Calu3 (cell line): ENCODE measurements around the gene ANKS1B. TPM values are rescaled to one million over a fixed set of nuclear protein-coding genes. Genes with fewer than 3 reads are reported as not detected.

ENCODE experiments used
- BruUV-seq: library from RNA; stranded (reverse); fragments of 400-500 nt; replicated peaks from 2 replicates; lab custom pipeline; 2021; lab: Mats Ljungman, UMichigan
- CTCF ChIA-PET: fragments of 300-600 bp; sonication (Branson Sonifier 250); formaldehyde crosslinking; loops from one replicate; lab custom pipeline; 2022; ENCODE audit warnings: antibody characterized with exemption; lab: Charles Lee
- DNase-seq: peaks from one replicate; pipeline ENCODE4 v3.0.0; 2022
- H3K27ac Mint-ChIP-seq: one replicate; pipeline ENCODE4 v1.8.0; 2022; ENCODE audit warnings: mixed read lengths; ENCODE audit not compliant: unreplicated experiment
- H3K27me3 Mint-ChIP-seq: one replicate; pipeline ENCODE4 v1.8.0; 2022; ENCODE audit warnings: mixed read lengths; ENCODE audit not compliant: unreplicated experiment
- H3K36me3 Mint-ChIP-seq: one replicate; pipeline ENCODE4 v1.8.0; 2022; ENCODE audit warnings: mild to moderate bottlenecking, moderate library complexity, mixed read lengths; ENCODE audit not compliant: insufficient read depth, unreplicated experiment
- H3K4me1 Mint-ChIP-seq: one replicate; pipeline ENCODE4 v1.8.0; 2022; ENCODE audit warnings: mild to moderate bottlenecking, low read depth, mixed read lengths; ENCODE audit not compliant: unreplicated experiment
- H3K4me3 Mint-ChIP-seq: one replicate; pipeline ENCODE4 v1.8.0; 2022; ENCODE audit warnings: mild to moderate bottlenecking, low read depth, moderate library complexity, mixed read lengths; ENCODE audit not compliant: unreplicated experiment
- H3K9me3 Mint-ChIP-seq: one replicate; pipeline ENCODE4 v1.8.0; 2022; ENCODE audit warnings: low read depth, mixed read lengths; ENCODE audit not compliant: unreplicated experiment
- intact Hi-C: fragments of 100-400 bp; cut with micrococcal nuclease; formaldehyde crosslinking; loops from one replicate; pipeline ENCODE4 v1.10.0; 2022; ENCODE audit not compliant: unreplicated experiment
- total RNA-seq: library from RNA; stranded (reverse); gene quantifications from 2 replicates; pipeline ENCODE4 v1.2.3, GENCODE V29; 2022
- TF ChIP-seq, protein P1 (sequence below): fragments of 200-600 bp; IDR thresholded peaks from one replicate; pipeline ENCODE4 v1.8.0; 2022; ENCODE audit warnings: antibody characterized with exemption; ENCODE audit not compliant: unreplicated experiment

ANKS1B gene
- total RNA-seq, 1 experiment from 2014 or later: 1.7 TPM

DNA sequence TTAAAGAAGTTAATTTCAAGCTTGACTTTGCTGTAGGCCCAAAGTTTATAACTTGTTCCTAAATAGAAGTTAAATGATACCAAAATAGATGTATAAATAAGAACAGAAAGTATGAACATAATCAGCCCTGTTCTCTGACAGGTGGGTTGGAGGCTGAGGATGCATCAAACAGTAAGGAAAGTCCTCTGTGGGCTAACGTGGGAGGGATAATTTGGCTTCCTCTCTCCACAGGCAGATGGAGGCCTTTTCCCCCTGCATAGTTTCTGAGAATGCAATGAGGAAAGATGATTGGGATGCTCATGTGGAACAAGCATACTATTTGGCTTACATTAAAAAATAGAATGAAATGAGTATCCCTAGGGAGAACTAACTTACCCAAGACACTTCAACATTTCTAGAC is 280.7 kb downstream of the ANKS1B start:
- BruUV-seq: no TSS peak
- intact Hi-C loops: no loop called here

DNA sequence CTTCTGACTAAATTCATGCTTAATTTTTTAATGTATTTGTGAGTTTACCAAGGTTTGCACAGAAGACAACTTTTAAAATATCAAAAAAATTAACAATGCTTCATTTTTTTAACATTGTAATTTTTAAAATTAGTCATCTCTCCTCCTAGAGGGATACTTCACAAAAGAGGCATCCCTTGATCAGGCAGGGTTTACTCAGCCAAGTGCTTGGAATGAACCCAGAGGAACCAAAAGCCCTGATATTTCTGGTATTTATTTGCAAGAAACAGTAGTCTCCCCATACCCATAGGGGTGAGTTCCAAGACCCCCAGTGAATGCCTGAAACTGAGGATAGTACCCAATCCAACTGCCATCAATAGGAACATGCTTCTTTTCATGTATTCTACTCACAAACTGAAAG is 284.7 kb downstream of the ANKS1B start:
- H3K27me3 Mint-ChIP-seq: no peaks in the 10 kb centered on the region
- no peak for DNase-seq
- no peaks in the 10 kb centered on the region for H3K9me3 Mint-ChIP-seq
- CTCF ChIA-PET: no interaction called here
- no peaks in the 10 kb centered on the region for H3K4me1 Mint-ChIP-seq
- TF ChIP-seq, protein P1, sequence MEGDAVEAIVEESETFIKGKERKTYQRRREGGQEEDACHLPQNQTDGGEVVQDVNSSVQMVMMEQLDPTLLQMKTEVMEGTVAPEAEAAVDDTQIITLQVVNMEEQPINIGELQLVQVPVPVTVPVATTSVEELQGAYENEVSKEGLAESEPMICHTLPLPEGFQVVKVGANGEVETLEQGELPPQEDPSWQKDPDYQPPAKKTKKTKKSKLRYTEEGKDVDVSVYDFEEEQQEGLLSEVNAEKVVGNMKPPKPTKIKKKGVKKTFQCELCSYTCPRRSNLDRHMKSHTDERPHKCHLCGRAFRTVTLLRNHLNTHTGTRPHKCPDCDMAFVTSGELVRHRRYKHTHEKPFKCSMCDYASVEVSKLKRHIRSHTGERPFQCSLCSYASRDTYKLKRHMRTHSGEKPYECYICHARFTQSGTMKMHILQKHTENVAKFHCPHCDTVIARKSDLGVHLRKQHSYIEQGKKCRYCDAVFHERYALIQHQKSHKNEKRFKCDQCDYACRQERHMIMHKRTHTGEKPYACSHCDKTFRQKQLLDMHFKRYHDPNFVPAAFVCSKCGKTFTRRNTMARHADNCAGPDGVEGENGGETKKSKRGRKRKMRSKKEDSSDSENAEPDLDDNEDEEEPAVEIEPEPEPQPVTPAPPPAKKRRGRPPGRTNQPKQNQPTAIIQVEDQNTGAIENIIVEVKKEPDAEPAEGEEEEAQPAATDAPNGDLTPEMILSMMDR: no peak
- H3K4me3 Mint-ChIP-seq: no peak overlapping the region
- BruUV-seq: no TSS peak
- intact Hi-C loops: no loop called here
- H3K36me3 Mint-ChIP-seq: no peaks in the 10 kb centered on the region
- no peak overlapping the region for H3K27ac Mint-ChIP-seq

More for the DNA sequence above, 280.7 kb downstream of the ANKS1B start:
- H3K27me3 Mint-ChIP-seq: no peaks in the 10 kb centered on the region
- no peak overlapping the region for H3K4me3 Mint-ChIP-seq
- H3K4me1 Mint-ChIP-seq: no peaks in the 10 kb centered on the region
- no peak overlapping the region for H3K27ac Mint-ChIP-seq
- TF ChIP-seq, protein P1: no peak
- H3K36me3 Mint-ChIP-seq: no peaks in the 10 kb centered on the region
- no peak for DNase-seq
- CTCF ChIA-PET: no interaction called here
- H3K9me3 Mint-ChIP-seq: peaks cover 2% of the 10 kb centered on the region

DNA sequence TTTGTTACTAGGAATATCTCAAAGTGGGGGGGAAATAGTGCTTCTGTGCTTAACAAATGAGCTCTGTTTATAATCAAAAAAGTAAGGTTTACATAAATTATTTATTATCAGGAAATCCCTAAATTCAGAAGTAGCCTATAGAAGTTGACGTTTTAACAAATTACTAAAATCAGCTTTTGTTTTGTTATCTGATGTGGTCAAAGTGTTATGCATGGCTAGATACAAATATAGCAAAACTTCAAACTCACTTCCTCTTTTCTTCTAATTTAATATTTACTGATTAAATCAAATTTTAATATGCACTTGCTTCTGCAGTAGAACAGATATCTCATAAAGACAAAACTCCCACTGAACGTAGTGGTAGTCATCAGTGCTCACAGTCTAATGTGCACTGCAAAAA is 289.7 kb downstream of the ANKS1B start:
- no TSS peak for BruUV-seq
- Mint-ChIP-seq H3K36me3 (no peaks in the 10 kb centered on the region), H3K27ac (no peak overlapping the region), H3K9me3 (peaks cover 2% of the 10 kb centered on the region), H3K4me3 (no peak overlapping the region), H3K4me1 (no peaks in the 10 kb centered on the region), H3K27me3 (no peaks in the 10 kb centered on the region)
- TF ChIP-seq, protein P1: no peak
- CTCF ChIA-PET: interaction anchor here (0.6 kb wide), 1 partner anchor 1327 kb away, joined by 7 read pairs; no protein-coding TSS in a partner anchor
- no peak for DNase-seq
- intact Hi-C loops: no loop called here

DNA sequence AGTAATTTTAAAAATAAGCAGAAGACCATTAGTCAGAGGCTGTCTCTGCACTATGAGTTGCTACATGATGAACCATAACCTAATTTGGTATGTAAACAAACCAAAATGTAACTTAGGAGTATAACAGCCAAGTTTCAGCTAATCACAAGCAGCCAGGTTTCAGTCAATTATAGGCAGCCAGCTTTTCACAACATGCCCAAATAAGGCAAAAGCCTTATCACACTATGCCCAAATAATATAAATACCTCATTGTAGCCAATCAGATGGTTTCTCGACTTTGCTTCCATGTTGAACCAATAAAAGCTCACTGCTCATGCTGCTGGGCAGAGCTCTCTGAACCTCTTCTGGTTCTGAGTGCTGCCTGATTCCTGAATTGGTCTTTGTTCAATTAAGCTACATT is 298.6 kb downstream of the ANKS1B start:
- H3K9me3 Mint-ChIP-seq: peaks cover 2% of the 10 kb centered on the region
- no peaks in the 10 kb centered on the region for H3K4me1 Mint-ChIP-seq
- BruUV-seq: no TSS peak
- no peak overlapping the region for H3K4me3 Mint-ChIP-seq
- no peak overlapping the region for H3K27ac Mint-ChIP-seq
- DNase-seq: no peak
- TF ChIP-seq, protein P1: no peak
- no peaks in the 10 kb centered on the region for H3K36me3 Mint-ChIP-seq
- H3K27me3 Mint-ChIP-seq: no peaks in the 10 kb centered on the region
- intact Hi-C loops: no loop called here
- CTCF ChIA-PET: no interaction called here
